HFF-Myc (cell line): ENCODE data around the gene UNC13B.

Experiments
- DNase-seq: peaks from one replicate; pipeline ENCODE4 v3.0.0-alpha.2; 2011; ENCODE audit warnings: low read depth; ENCODE audit errors: extremely low read depth
- H3K4me3 ChIP-seq: replicated peaks from 2 replicates; pipeline ENCODE4 v1.5.1; 2011; ENCODE audit warnings: low read depth, mild to moderate bottlenecking, control low read depth, low read length
- CTCF ChIP-seq: IDR thresholded peaks from 2 replicates; pipeline ENCODE4 v1.5.1; 2012; ENCODE audit warnings: mild to moderate bottlenecking, low read depth, low read length, control low read depth; ENCODE audit errors: missing control alignments

The UNC13B gene

GRCh38 chr9:35254984-35255857 is 93.4 kb downstream of the UNC13B start:
- DNase-seq = no peak
- no peak overlapping the region for H3K4me3 ChIP-seq
- TF ChIP-seq CTCF = no peak

- H3K4me3 ChIP-seq = no peak overlapping the region
- TF ChIP-seq CTCF = no peak
- DNase-seq = no peak
Observed at GRCh38 chr9:35257986-35258659, 96.3 kb downstream of the UNC13B start.

GRCh38 chr9:35258660-35259474 is 97.1 kb downstream of the UNC13B start:
- H3K4me3 ChIP-seq = no peak overlapping the region
- peak; percentile 32 for DNase-seq
- peak; percentile 76 for TF ChIP-seq CTCF

GRCh38 chr9:35260186-35260585 is 98.4 kb downstream of the UNC13B start:
- no peak overlapping the region for H3K4me3 ChIP-seq
- DNase-seq = no peak
- no peak for TF ChIP-seq CTCF

- TF ChIP-seq CTCF = no peak
- no peak overlapping the region for H3K4me3 ChIP-seq
- DNase-seq = no peak
Observed at GRCh38 chr9:35262064-35262463, 100.3 kb downstream of the UNC13B start.

GRCh38 chr9:35267710-35268109 is 105.9 kb downstream of the UNC13B start:
- DNase-seq = no peak
- no peak overlapping the region for H3K4me3 ChIP-seq
- TF ChIP-seq CTCF = no peak
